K562 (cell line): Measurements from ENCODE around the gene SENP3.

ENCODE experiments used
- BCL6 ChIP-seq: fragments of 250-450 bp; sonication (Bioruptor Pico); IDR thresholded peaks from 2 replicates; pipeline ENCODE4 v1.4.0; 2020
- CHD1 ChIP-seq: fragments of 200-600 bp; sonication (generic); IDR thresholded peaks from one replicate; pipeline ENCODE4 v1.6.1; 2012; ENCODE audit warnings: mild to moderate bottlenecking, moderate library complexity, low read length, inconsistent platforms
- DIDO1 ChIP-seq: fragments of 450-650 bp; IDR thresholded peaks from 2 replicates; pipeline ENCODE4 v1.6.1; 2016; ENCODE audit warnings: low read depth, missing biosample characterization, missing genetic modification characterization
- EP300 ChIP-seq: IDR thresholded peaks from 2 replicates; pipeline ENCODE4 v1.6.1; 2012; ENCODE audit warnings: low read length, improper control_type of control experiment
- GTF2A2 ChIP-seq: IDR thresholded peaks from 2 replicates; pipeline ENCODE4 v1.6.1; 2016; ENCODE audit warnings: mild to moderate bottlenecking, missing genetic modification characterization, missing compliant biosample characterization
- MYBL2 ChIP-seq, 2 experiments: fragments of 450-650 bp in 1 of 2; sonication (generic) in 1 of 2; formaldehyde crosslinking in 1 of 2; IDR thresholded peaks; 2 replicates each; pipeline versions ENCODE4 v1.6.1 to v1.8.1; 2017 to 2022; ENCODE audit warnings: borderline replicate concordance in 1 of 2, inconsistent platforms in 1 of 2, low read depth in 1 of 2, mild to moderate bottlenecking in 1 of 2, missing genetic modification reagents in 1 of 2, moderate library complexity in 1 of 2
- MYC ChIP-seq, 2 experiments: fragments of 250-450 bp in 1 of 2; sonication (Bioruptor Pico) in 1 of 2; IDR thresholded peaks; 2 replicates each; pipeline versions ENCODE4 v1.5.1 to v1.6.1; 2012 to 2021; ENCODE audit warnings: low read depth in 2 of 2, borderline replicate concordance in 1 of 2, improper control_type of control experiment in 1 of 2, low read length in 1 of 2, mild to moderate bottlenecking in 1 of 2, moderate library complexity in 1 of 2
- PYGO2 ChIP-seq: fragments of 450-650 bp; IDR thresholded peaks from 2 replicates; pipeline ENCODE4 v1.6.1; 2016; ENCODE audit warnings: mild to moderate bottlenecking, missing genetic modification characterization, moderate library complexity, missing compliant biosample characterization
- RCOR1 ChIP-seq, 2 experiments: IDR thresholded peaks; 2 replicates each; pipeline ENCODE4 v1.6.1; 2012; ENCODE audit warnings: low read depth in 2 of 2, low read length in 2 of 2, borderline replicate concordance in 1 of 2, improper control_type of control experiment in 1 of 2
- TFAM ChIP-seq: fragments of 250-450 bp; sonication (Bioruptor Pico); conservative IDR thresholded peaks from 2 replicates; pipeline ENCODE4 v1.5.0; 2021; ENCODE audit warnings: mild to moderate bottlenecking, moderate library complexity
- ZNF311 ChIP-seq: fragments of 250-450 bp; sonication (Bioruptor Pico); IDR thresholded peaks from 2 replicates; pipeline ENCODE4 v1.4.0; 2020; ENCODE audit warnings: mild to moderate bottlenecking, moderate library complexity
- TF ChIP-seq, protein P1 (sequence below): sonication (generic); formaldehyde crosslinking; IDR thresholded peaks from 2 replicates; pipeline ENCODE4 v1.4.0; 2020; ENCODE audit warnings: mild to moderate bottlenecking, missing genetic modification reagents
- TF ChIP-seq, protein P2 (sequence below), 3 experiments: IDR thresholded peaks in 2 of 3; conservative IDR thresholded peaks in 1 of 3; 2 replicates each; pipeline ENCODE4 v1.5.1; 2011 to 2012; ENCODE audit warnings: low read length in 3 of 3, mild to moderate bottlenecking in 3 of 3, control low read depth in 2 of 3, improper control_type of control experiment in 1 of 3, inconsistent platforms in 1 of 3, low read depth in 1 of 3, mixed read lengths in 1 of 3, moderate library complexity in 1 of 3; ENCODE audit not compliant: insufficient read depth in 2 of 3
- TF ChIP-seq, protein P3 (sequence below): fragments of 450-650 bp; IDR thresholded peaks from one replicate; pipeline ENCODE4 v1.6.1; 2018; ENCODE audit warnings: mild to moderate bottlenecking, moderate library complexity; ENCODE audit not compliant: partially characterized antibody

DNA sequence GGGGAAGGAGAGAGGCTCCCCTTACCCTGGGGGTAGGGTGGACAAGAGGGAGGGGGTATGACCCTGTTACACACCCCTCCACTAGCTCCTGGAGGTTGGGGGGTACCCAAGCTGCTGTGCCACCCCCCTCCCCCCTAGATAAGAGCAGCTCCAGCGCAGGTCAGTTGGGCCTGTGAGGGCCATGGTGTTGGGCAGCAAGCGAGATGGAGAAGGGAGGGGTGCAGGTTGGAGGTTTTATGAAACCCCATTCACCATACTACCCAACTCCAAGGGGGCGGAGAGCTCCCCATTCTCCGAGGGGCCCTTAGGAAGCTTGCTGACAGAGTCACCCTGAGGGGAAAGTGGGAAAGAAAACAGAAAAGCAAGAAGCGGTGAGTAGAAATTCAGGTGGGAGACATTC lies 29.9 kb downstream of the SENP3 start:
- TF ChIP-seq BCL6 (no peak), PYGO2 (tag) (no peak), GTF2A2 (no peak), TFAM (CRISPR knock-in tag) (no peak), MYC (IDR thresholded peaks at IDR 0.05; ENCODE audit: low read depth, low read length) (no peak), MYC (CRISPR knock-in tag; IDR thresholded peaks at IDR 0.05; ENCODE audit: borderline replicate concordance, low read depth) (no peak), RCOR1 (IDR thresholded peaks at IDR 0.05; ENCODE audit: borderline replicate concordance in 1 of 2, low read depth in 2 of 2, low read length in 2 of 2) (no peak), ZNF311 (CRISPR knock-in tag) (no peak), DIDO1 (tag) (no peak), CHD1 (no peak), MYBL2 (IDR thresholded peaks at IDR 0.05; ENCODE audit: low read depth) (no peak), MYBL2 (CRISPR knock-in tag; IDR thresholded peaks at IDR 0.05; ENCODE audit: borderline replicate concordance) (no peak), EP300 (no peak)
- TF ChIP-seq, protein P1, sequence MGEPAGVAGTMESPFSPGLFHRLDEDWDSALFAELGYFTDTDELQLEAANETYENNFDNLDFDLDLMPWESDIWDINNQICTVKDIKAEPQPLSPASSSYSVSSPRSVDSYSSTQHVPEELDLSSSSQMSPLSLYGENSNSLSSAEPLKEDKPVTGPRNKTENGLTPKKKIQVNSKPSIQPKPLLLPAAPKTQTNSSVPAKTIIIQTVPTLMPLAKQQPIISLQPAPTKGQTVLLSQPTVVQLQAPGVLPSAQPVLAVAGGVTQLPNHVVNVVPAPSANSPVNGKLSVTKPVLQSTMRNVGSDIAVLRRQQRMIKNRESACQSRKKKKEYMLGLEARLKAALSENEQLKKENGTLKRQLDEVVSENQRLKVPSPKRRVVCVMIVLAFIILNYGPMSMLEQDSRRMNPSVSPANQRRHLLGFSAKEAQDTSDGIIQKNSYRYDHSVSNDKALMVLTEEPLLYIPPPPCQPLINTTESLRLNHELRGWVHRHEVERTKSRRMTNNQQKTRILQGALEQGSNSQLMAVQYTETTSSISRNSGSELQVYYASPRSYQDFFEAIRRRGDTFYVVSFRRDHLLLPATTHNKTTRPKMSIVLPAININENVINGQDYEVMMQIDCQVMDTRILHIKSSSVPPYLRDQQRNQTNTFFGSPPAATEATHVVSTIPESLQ: no peak
- TF ChIP-seq, protein P2, sequence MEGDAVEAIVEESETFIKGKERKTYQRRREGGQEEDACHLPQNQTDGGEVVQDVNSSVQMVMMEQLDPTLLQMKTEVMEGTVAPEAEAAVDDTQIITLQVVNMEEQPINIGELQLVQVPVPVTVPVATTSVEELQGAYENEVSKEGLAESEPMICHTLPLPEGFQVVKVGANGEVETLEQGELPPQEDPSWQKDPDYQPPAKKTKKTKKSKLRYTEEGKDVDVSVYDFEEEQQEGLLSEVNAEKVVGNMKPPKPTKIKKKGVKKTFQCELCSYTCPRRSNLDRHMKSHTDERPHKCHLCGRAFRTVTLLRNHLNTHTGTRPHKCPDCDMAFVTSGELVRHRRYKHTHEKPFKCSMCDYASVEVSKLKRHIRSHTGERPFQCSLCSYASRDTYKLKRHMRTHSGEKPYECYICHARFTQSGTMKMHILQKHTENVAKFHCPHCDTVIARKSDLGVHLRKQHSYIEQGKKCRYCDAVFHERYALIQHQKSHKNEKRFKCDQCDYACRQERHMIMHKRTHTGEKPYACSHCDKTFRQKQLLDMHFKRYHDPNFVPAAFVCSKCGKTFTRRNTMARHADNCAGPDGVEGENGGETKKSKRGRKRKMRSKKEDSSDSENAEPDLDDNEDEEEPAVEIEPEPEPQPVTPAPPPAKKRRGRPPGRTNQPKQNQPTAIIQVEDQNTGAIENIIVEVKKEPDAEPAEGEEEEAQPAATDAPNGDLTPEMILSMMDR (IDR thresholded peaks at IDR 0.05 in 2 of 3, conservative IDR thresholded peaks at IDR 0.05 in 1 of 3; ENCODE audit: insufficient read depth in 2 of 3, low read depth in 1 of 3, low read length in 3 of 3): no peak
- TF ChIP-seq, protein P3, sequence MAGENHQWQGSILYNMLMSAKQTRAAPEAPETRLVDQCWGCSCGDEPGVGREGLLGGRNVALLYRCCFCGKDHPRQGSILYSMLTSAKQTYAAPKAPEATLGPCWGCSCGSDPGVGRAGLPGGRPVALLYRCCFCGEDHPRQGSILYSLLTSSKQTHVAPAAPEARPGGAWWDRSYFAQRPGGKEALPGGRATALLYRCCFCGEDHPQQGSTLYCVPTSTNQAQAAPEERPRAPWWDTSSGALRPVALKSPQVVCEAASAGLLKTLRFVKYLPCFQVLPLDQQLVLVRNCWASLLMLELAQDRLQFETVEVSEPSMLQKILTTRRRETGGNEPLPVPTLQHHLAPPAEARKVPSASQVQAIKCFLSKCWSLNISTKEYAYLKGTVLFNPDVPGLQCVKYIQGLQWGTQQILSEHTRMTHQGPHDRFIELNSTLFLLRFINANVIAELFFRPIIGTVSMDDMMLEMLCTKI: no peak
